Esophagus muscularis mucosa (tissue), 4 donors: ENCODE measurements around the gene SMARCC1. TPM values are rescaled to one million over a fixed set of nuclear protein-coding genes. Genes with fewer than 3 reads are reported as not detected.

Source experiments
- DNase-seq: peaks from one replicate; pipeline ENCODE4 v3.0.0-alpha.2; 2017; ENCODE audit errors: extremely low spot score
- H3K27ac ChIP-seq, 4 donors: fragments of 200-600 bp; sonication (generic); replicated peaks in 1 of 4; 1 replicate in 3 of 4; 2 replicates in 1 of 4; pipeline ENCODE4 v1.5.1; 2016 to 2019; ENCODE audit warnings: mild to moderate bottlenecking in 1 of 4
- H3K27me3 ChIP-seq, 4 donors: fragments of 200-600 bp; sonication (generic); one replicate each; pipeline versions ENCODE4 v1.5.1 to v1.6.0; 2016 to 2019
- H3K36me3 ChIP-seq, 4 donors: fragments of 200-600 bp; sonication (generic); one replicate each; pipeline ENCODE4 v1.5.1; 2016 to 2019
- H3K4me1 ChIP-seq, 4 donors: fragments of 200-600 bp; sonication (generic); one replicate each; pipeline ENCODE4 v1.5.1; 2016 to 2019
- H3K4me3 ChIP-seq, 4 donors: fragments of 200-600 bp; sonication (generic); 1 replicate in 2 of 4; 2 replicates in 2 of 4; pipeline ENCODE4 v1.5.1; 2016 to 2019; ENCODE audit warnings: mild to moderate bottlenecking in 4 of 4, moderate library complexity in 1 of 4
- H3K9me3 ChIP-seq, 4 donors: fragments of 200-600 bp; sonication (generic); 1 replicate in 3 of 4; 2 replicates in 1 of 4; pipeline ENCODE4 v1.5.1; 2016 to 2019
- EP300 ChIP-seq: sonication (generic); formaldehyde crosslinking; IDR thresholded peaks from one replicate; pipeline ENCODE4 v1.6.1; 2017; ENCODE audit warnings: antibody characterized with exemption
- POLR2A ChIP-seq: fragments of 450-650 bp; IDR thresholded peaks from one replicate; pipeline ENCODE4 v1.6.1; 2017; ENCODE audit warnings: antibody characterized with exemption, moderate library complexity, mild to moderate bottlenecking, low read depth
- POLR2AphosphoS5 ChIP-seq, 2 donors: sonication (generic); formaldehyde crosslinking; IDR thresholded peaks; one replicate each; pipeline ENCODE4 v1.6.1; 2017; ENCODE audit warnings: antibody characterized with exemption in 2 of 2
- WGBS: methylation state at CpG from one replicate; pipeline ENCODE4 v1.1.5; 2018; 5-methylcytosine and 5-hydroxymethylcytosine counted together
- intact Hi-C: fragments of 100-400 bp; cut with DNase I; formaldehyde crosslinking; loops from one replicate; pipeline ENCODE4 v1.15.1; 2023
- total RNA-seq, 4 donors: library from RNA; depleted of rRNA; stranded (reverse); fragments of >200 nt; gene quantifications; one replicate each; pipeline versions ENCODE4 v1.1.0 to v1.2.1, GENCODE V29; 2016
- TF ChIP-seq, protein P1 (sequence below), 3 experiments: fragments of 200-600 bp in 2 of 3; fragments of 450-650 bp in 1 of 3; sonication (generic) in 2 of 3; IDR thresholded peaks; one replicate each; pipeline ENCODE4 v1.5.1; 2017 to 2019; ENCODE audit warnings: antibody characterized with exemption in 3 of 3, mild to moderate bottlenecking in 2 of 3, moderate library complexity in 1 of 3

The SMARCC1 gene
- total RNA-seq, 4 donors from 2014 or later, result 46.1 to 57.2 (median 49.7) TPM

DNA sequence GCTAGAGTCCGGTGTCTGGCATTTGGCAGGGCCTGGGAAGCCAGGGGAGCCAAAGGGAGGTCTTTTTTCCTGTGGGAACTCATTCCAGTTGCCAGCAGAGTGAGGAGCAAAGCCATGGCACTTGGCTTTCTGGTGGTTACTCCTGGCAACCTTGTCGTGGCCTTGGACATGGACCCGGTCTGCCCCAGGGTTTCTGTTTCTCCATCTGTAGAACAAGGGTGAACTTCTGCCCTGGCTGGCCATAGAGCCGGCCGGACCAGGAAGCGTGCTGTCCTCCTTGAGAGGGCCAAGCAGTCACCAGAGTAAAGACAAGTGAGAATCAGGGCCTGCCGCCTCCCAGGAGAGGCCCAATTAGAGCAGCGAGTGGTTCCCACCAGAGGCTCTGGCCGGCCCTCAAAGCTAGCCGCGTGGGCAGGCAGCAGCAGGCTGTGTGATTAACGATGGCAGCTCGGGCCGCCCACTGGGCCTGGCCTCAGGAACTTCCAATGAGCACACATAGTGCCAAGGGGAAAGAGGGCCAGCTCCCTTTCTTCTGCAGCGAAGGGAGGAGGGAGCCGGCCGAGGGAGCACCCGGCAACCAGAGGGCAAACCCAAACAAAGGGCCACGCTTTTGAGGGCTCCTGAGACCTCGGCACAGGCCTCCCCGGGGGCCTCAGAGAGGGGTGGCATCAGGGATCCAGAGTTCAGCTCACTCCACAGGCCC, 239.1 kb downstream of the SMARCC1 start:
- no peaks in the 10 kb centered on the region for H3K36me3 ChIP-seq
- H3K4me3 ChIP-seq, result no peak overlapping the region
- no peaks in the 10 kb centered on the region for H3K9me3 ChIP-seq
- 62% methylated on average over 6 of the region's 21 CpGs for WGBS
- DNase-seq, result no peak
- peak overlapping the region in 1 of 4 donors; percentile 24 for H3K27ac ChIP-seq
- TF ChIP-seq EP300 (no peak), POLR2AphosphoS5 (IDR thresholded peaks at IDR 0.05) (no peak), POLR2A (no peak)
- TF ChIP-seq, protein P1, sequence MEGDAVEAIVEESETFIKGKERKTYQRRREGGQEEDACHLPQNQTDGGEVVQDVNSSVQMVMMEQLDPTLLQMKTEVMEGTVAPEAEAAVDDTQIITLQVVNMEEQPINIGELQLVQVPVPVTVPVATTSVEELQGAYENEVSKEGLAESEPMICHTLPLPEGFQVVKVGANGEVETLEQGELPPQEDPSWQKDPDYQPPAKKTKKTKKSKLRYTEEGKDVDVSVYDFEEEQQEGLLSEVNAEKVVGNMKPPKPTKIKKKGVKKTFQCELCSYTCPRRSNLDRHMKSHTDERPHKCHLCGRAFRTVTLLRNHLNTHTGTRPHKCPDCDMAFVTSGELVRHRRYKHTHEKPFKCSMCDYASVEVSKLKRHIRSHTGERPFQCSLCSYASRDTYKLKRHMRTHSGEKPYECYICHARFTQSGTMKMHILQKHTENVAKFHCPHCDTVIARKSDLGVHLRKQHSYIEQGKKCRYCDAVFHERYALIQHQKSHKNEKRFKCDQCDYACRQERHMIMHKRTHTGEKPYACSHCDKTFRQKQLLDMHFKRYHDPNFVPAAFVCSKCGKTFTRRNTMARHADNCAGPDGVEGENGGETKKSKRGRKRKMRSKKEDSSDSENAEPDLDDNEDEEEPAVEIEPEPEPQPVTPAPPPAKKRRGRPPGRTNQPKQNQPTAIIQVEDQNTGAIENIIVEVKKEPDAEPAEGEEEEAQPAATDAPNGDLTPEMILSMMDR (IDR thresholded peaks at IDR 0.05), result no peak
- intact Hi-C loops, result no loop called here
- peaks cover 0 to 13% (median 9%) of the 10 kb centered on the region in 4 donors for H3K4me1 ChIP-seq
- H3K27me3 ChIP-seq, result no peaks in the 10 kb centered on the region

DNA sequence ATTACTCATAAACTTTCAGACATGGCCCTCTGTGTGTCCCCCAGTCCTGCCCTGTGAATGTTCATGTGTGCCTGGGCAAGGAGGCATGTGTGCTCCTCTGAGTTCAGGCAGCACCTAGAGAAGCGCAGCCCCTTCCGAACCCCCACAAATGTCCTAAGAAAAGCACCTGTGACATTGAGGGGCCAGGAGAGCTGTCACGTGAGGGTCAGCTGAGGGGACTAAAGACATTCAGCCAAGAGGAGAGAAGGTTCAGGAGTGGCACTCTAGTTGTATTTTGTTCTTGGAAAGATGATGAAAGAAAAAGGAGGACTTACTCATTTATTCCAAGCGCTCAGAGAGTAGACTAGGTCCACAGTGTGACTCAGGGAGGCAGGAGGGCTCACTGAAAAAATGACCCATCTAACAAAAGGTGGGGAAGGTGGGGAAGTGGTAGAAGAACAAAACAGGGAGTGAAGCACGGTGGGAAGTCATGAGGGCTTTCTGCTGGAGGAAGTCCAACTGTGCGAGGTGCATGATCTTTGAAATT, 240.0 kb downstream of the SMARCC1 start:
- no peak for DNase-seq
- Histone ChIP-seq H3K27ac (no peak overlapping the region), H3K27me3 (no peaks in the 10 kb centered on the region), H3K4me3 (no peak overlapping the region), H3K4me1 (peaks cover 0 to 13% (median 9%) of the 10 kb centered on the region in 4 donors), H3K9me3 (no peaks in the 10 kb centered on the region), H3K36me3 (no peaks in the 10 kb centered on the region)
- WGBS, result 62% methylated on average over 6 of the region's 6 CpGs
- intact Hi-C loops, result no loop called here
- TF ChIP-seq, protein P1 (IDR thresholded peaks at IDR 0.05), result no peak
- TF ChIP-seq EP300, result no peak
- TF ChIP-seq POLR2A, result no peak
- no peak for TF ChIP-seq POLR2AphosphoS5 (IDR thresholded peaks at IDR 0.05)

DNA sequence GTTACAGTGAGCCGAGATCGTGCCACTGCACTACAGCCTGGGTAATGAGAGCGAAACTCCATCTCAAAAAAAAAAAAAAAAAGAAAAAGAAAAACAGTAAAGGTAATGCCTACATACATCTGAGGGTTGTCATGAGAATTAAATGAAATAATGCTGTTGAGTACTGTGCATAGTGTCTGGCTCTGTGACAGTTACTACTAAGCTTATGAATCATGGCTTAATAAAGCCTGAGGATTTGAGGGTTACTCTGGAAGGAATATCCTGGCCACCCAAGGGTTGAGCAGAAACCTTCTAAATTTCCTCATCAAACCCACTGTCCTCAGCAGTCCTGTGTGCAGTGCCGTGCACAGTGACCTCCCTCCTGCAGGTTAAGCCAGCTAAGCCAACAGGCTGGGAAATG, 241.4 kb downstream of the SMARCC1 start:
- Histone ChIP-seq H3K27me3 (no peaks in the 10 kb centered on the region), H3K36me3 (no peaks in the 10 kb centered on the region), H3K4me3 (no peak overlapping the region), H3K4me1 (peaks cover 0 to 13% (median 9%) of the 10 kb centered on the region in 4 donors), H3K27ac (no peak overlapping the region), H3K9me3 (no peaks in the 10 kb centered on the region)
- WGBS, result 97% methylated on average over 3 of the region's 4 CpGs
- intact Hi-C loops, result no loop called here
- DNase-seq, result no peak
- no peak for TF ChIP-seq POLR2AphosphoS5 (IDR thresholded peaks at IDR 0.05)
- no peak for TF ChIP-seq POLR2A
- TF ChIP-seq, protein P1 (IDR thresholded peaks at IDR 0.05), result no peak
- no peak for TF ChIP-seq EP300

DNA sequence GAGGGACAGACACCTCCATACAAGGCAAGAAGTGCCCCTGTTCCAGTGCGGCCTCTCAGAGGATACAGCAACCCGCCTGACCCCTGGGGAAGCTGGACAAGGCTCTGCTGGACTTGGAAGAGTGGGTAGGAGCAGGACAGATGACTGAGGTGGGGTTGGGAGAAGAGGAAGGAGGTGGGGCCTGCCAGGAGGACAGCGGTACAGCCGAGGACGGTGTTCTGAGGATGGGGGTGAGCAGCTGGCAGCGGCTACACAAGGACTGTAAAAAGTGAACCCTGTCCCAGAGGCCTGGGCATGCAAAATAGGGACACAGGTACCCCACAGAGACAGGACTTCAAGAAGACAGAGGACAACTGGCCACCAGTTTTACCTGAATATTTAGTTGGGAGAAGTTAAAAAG, 244.7 kb downstream of the SMARCC1 start:
- Histone ChIP-seq H3K36me3 (no peaks in the 10 kb centered on the region), H3K9me3 (no peaks in the 10 kb centered on the region), H3K27ac (no peak overlapping the region), H3K27me3 (no peaks in the 10 kb centered on the region), H3K4me1 (peaks cover 0 to 1% (median 0%) of the 10 kb centered on the region in 4 donors), H3K4me3 (no peak overlapping the region)
- intact Hi-C loops, result no loop called here
- TF ChIP-seq POLR2A (no peak), EP300 (no peak), POLR2AphosphoS5 (IDR thresholded peaks at IDR 0.05) (no peak)
- TF ChIP-seq, protein P1 (IDR thresholded peaks at IDR 0.05), result no peak
- no peak for DNase-seq
- WGBS, result 88% methylated on average over 5 of the region's 6 CpGs
